ENCODE measurements around the gene LCE1B.

Gene LCE1B

GRCh38 chr1:152861374-152861773, 49.6 kb downstream of the LCE1B start:
- ATAC-seq (no peak), DNase-seq (no peak)

Data from stimulated activated naive CD8-positive, alpha-beta T cell treated with anti-CD3 and anti-CD28 coated beads, Interleukin-15, Interleukin-2, amounts not matched to agents 100 U/mL and 50 U/mL, for 24 hours (primary cell).